ENCODE results near the gene VAT1L.

DNA sequence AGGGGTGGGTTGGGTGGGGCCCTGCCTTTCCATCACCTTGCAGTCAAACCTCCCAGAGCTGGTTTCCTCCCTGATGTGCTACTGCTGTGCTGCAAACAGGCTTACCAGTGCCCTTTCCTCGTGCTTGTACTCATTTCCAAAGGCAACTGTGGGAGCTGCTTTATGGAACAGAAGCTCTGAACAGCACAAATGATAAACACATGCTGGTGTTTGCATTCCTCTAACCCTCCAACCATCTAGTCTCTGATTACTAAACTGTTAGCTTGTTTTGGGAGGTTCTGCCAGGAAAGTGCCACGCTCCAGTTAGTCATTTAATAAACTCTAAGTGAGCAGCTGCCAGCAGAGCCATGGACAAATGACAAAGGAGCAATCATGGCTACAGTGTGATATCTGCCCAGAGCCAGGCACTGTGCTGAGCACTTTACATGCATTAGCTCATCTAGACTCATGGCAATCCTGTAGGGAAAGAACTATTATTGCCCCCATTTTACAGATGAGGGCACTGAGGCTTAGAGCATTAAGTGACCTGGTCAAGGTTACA, 110.4 kb downstream of the VAT1L start:
- TF ChIP-seq, protein P1, sequence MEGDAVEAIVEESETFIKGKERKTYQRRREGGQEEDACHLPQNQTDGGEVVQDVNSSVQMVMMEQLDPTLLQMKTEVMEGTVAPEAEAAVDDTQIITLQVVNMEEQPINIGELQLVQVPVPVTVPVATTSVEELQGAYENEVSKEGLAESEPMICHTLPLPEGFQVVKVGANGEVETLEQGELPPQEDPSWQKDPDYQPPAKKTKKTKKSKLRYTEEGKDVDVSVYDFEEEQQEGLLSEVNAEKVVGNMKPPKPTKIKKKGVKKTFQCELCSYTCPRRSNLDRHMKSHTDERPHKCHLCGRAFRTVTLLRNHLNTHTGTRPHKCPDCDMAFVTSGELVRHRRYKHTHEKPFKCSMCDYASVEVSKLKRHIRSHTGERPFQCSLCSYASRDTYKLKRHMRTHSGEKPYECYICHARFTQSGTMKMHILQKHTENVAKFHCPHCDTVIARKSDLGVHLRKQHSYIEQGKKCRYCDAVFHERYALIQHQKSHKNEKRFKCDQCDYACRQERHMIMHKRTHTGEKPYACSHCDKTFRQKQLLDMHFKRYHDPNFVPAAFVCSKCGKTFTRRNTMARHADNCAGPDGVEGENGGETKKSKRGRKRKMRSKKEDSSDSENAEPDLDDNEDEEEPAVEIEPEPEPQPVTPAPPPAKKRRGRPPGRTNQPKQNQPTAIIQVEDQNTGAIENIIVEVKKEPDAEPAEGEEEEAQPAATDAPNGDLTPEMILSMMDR (IDR thresholded peaks at IDR 0.05; ENCODE audit: low read length) = no peak
- no peak for TF ChIP-seq EZH2 (IDR thresholded peaks at IDR 0.05; ENCODE audit: borderline replicate concordance, low read length)

Data from OCI-LY1 (cell line).